GM12891 (cell line): Measurements from ENCODE around the gene LYRM4.

ENCODE experiments used
- POLR2A ChIP-seq: IDR thresholded peaks from 2 replicates; pipeline ENCODE4 v1.6.1; 2011; ENCODE audit warnings: low read depth, low read length, control low read depth
- POU2F2 ChIP-seq: IDR thresholded peaks from 2 replicates; pipeline ENCODE4 v1.6.1; 2011; ENCODE audit warnings: low read depth, mild to moderate bottlenecking, control low read depth, low read length, moderate library complexity

GRCh38 chr6:5279891-5280338 is 19.2 kb upstream of the LYRM4 start:
- TF ChIP-seq POU2F2 (no peak), POLR2A (no peak)
